GM21723 (cell line): ENCODE results near the gene KLHL12.

Source experiments
- ATAC-seq: cut with Tn5 transposase; IDR thresholded peaks from one replicate; pipeline ENCODE4 v1.9.1; 2021; ENCODE audit warnings: mild to moderate bottlenecking, moderate library complexity; ENCODE audit not compliant: unreplicated experiment

KLHL12 gene

GRCh38 chr1:202926581-202927491 is at the start of gene KLHL12:
Gene KLHL12 (minus strand): TSS chr1:202927234. CDS start chr1:202925162, 2,072 bp downstream.
- ATAC-seq: peak; percentile 89

- no peak for ATAC-seq
Observed at GRCh38 chr1:202976633-202977032, 49.6 kb upstream of the KLHL12 start.

- ATAC-seq: no peak
Observed at GRCh38 chr1:202974856-202975255, 47.8 kb upstream of the KLHL12 start.

GRCh38 chr1:202972046-202972445 is 45.0 kb upstream of the KLHL12 start:
- no peak for ATAC-seq

- ATAC-seq: peak; percentile 49
Observed at GRCh38 chr1:202968895-202969295, 41.9 kb upstream of the KLHL12 start.

- ATAC-seq: no peak
Observed at GRCh38 chr1:202968351-202968750, 41.3 kb upstream of the KLHL12 start.

GRCh38 chr1:202967684-202968281 is 40.7 kb upstream of the KLHL12 start:
- peak; percentile 10 for ATAC-seq

GRCh38 chr1:202966006-202966898 is 39.2 kb upstream of the KLHL12 start:
- no peak for ATAC-seq

- no peak for ATAC-seq
Observed at GRCh38 chr1:202965422-202965821, 38.4 kb upstream of the KLHL12 start.

- no peak for ATAC-seq
Observed at GRCh38 chr1:202964791-202965410, 37.9 kb upstream of the KLHL12 start.

GRCh38 chr1:202961220-202961880 is 34.3 kb upstream of the KLHL12 start:
- ATAC-seq: no peak

GRCh38 chr1:202959276-202959620 is 32.2 kb upstream of the KLHL12 start:
- no peak for ATAC-seq

GRCh38 chr1:202958544-202959275 is 31.7 kb upstream of the KLHL12 start:
- ATAC-seq: no peak

GRCh38 chr1:202957733-202958543 is 30.9 kb upstream of the KLHL12 start, which contains the start of gene ADIPOR1:
Gene ADIPOR1 (minus strand): TSS chr1:202958312. CDS start chr1:202951070, 7,242 bp downstream.
- ATAC-seq: peak; percentile 97

- ATAC-seq: no peak
Observed at GRCh38 chr1:202956969-202957368, 29.9 kb upstream of the KLHL12 start.

- no peak for ATAC-seq
Observed at GRCh38 chr1:202954057-202954745, 27.2 kb upstream of the KLHL12 start.

- ATAC-seq: no peak
Observed at GRCh38 chr1:202953392-202953791, 26.4 kb upstream of the KLHL12 start.

- ATAC-seq: no peak
Observed at GRCh38 chr1:202952818-202953217, 25.8 kb upstream of the KLHL12 start.
